Measurements from ENCODE around the gene CYP1B1.

DNA sequence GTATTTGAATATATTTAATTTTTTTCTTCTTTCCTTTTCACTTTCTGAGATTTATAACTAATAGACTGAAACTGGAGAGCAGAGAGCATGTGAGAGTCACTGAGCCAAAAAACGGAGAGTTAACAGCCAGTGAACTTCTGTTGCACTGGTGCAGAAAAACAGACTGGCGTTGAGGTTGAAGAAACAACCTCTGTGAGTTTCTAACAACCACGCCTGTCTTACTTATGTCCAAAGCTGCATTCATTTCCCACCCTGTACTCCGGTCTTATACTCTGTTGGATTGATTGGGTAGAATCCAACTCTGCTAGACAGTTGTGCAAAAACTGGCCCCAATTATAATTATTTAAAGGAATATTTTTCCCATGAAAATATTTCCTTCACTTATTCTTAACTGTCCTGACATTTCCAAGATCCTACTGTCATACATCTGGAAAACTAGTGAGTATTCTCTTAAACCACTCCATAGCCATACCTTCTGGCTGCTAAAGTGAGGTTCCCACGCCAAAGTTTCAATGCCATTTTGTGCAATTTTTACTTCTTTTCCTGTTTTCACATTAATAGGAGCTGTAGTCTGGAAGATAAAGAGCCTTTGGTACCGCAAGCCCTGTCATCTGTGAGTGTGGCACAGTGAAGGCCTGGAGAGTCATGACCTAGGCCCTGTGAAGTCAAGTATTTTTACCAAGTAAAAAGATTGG is 9.4 kb downstream of the CYP1B1 start:
- TF ChIP-seq MYNN (CRISPR knock-in tag; IDR thresholded peaks at IDR 0.05; ENCODE audit: low read depth) (no peak), POLR2AphosphoS5 (IDR thresholded peaks at IDR 0.05; ENCODE audit: low read depth, low read length) (no peak), HOXA5 (CRISPR knock-in tag; IDR thresholded peaks at IDR 0.05) (no peak), MED1 (CRISPR knock-in tag; IDR thresholded peaks at IDR 0.05) (no peak), USF2 (IDR thresholded peaks at IDR 0.05; ENCODE audit: low read depth, low read length) (no peak), USF2 (CRISPR knock-in tag; IDR thresholded peaks at IDR 0.05; ENCODE audit: borderline replicate concordance) (no peak), HMGXB4 (CRISPR knock-in tag; IDR thresholded peaks at IDR 0.05; ENCODE audit: borderline replicate concordance in 1 of 2, low read depth in 1 of 2) (no peak), ZSCAN25 (CRISPR knock-in tag; IDR thresholded peaks at IDR 0.05) (no peak), NFIC (IDR thresholded peaks at IDR 0.05; ENCODE audit: low read length) (no peak), PRPF4 (IDR thresholded peaks at IDR 0.05; ENCODE audit: low read depth, low read length, poor library complexity, severe bottlenecking) (no peak), MYC (CRISPR knock-in tag; IDR thresholded peaks at IDR 0.05; ENCODE audit: borderline replicate concordance) (no peak), REST (IDR thresholded peaks at IDR 0.05; ENCODE audit: borderline replicate concordance in 1 of 2, low read depth in 1 of 2, low read length in 2 of 2) (no peak), MZF1 (CRISPR knock-in tag; IDR thresholded peaks at IDR 0.05; ENCODE audit: borderline replicate concordance) (no peak)
- TF ChIP-seq, protein P1, sequence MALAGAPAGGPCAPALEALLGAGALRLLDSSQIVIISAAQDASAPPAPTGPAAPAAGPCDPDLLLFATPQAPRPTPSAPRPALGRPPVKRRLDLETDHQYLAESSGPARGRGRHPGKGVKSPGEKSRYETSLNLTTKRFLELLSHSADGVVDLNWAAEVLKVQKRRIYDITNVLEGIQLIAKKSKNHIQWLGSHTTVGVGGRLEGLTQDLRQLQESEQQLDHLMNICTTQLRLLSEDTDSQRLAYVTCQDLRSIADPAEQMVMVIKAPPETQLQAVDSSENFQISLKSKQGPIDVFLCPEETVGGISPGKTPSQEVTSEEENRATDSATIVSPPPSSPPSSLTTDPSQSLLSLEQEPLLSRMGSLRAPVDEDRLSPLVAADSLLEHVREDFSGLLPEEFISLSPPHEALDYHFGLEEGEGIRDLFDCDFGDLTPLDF (CRISPR knock-in tag; IDR thresholded peaks at IDR 0.05) = no peak
